MCF 10A (cell line): ENCODE results near the gene ISCA2. TPM values are rescaled to one million over a fixed set of nuclear protein-coding genes. Genes with fewer than 3 reads are reported as not detected.

ENCODE experiments used
- BruUV-seq: library from RNA; stranded (reverse); fragments of 400-500 nt; replicated peaks from 2 replicates; lab custom pipeline; 2021; lab: Mats Ljungman, UMichigan
- CTCF ChIA-PET: fragments of 300-600 bp; sonication (Branson Sonifier 250); formaldehyde crosslinking; extraction: SDS; loops from one replicate; lab custom pipeline; 2021; ENCODE audit warnings: antibody characterized with exemption, inconsistent platforms; lab: Yijun Ruan, JAX
- POLR2A ChIA-PET: fragments of 300-600, 350-650 bp; sonication (Branson Sonifier 250); formaldehyde crosslinking; extraction: SDS; loops from one replicate; lab custom pipeline; 2020; ENCODE audit warnings: antibody characterized with exemption, inconsistent platforms; lab: Yijun Ruan, JAX
- DNase-seq: peaks from one replicate; pipeline ENCODE4 v3.0.0-alpha.2; 2018; ENCODE audit not compliant: unreplicated experiment
- H3K27ac Mint-ChIP-seq: one replicate; pipeline ENCODE4 v1.8.0; 2022; ENCODE audit warnings: mild to moderate bottlenecking, low read depth, mixed read lengths; ENCODE audit not compliant: unreplicated experiment
- H3K27me3 Mint-ChIP-seq: one replicate; pipeline ENCODE4 v1.8.0; 2022; ENCODE audit warnings: mixed read lengths; ENCODE audit not compliant: insufficient read depth, unreplicated experiment
- H3K36me3 Mint-ChIP-seq: one replicate; pipeline ENCODE4 v1.8.0; 2022; ENCODE audit warnings: mild to moderate bottlenecking, moderate library complexity, mixed read lengths; ENCODE audit not compliant: insufficient read depth, unreplicated experiment
- H3K4me1 Mint-ChIP-seq: one replicate; pipeline ENCODE4 v1.8.0; 2022; ENCODE audit warnings: mixed read lengths; ENCODE audit not compliant: insufficient read depth, unreplicated experiment
- H3K4me3 Mint-ChIP-seq: one replicate; pipeline ENCODE4 v1.8.0; 2022; ENCODE audit warnings: mild to moderate bottlenecking, moderate library complexity, mixed read lengths; ENCODE audit not compliant: unreplicated experiment
- H3K9me3 Mint-ChIP-seq: one replicate; pipeline ENCODE4 v1.8.0; 2022; ENCODE audit warnings: mixed read lengths; ENCODE audit not compliant: unreplicated experiment
- CTCF ChIP-seq: fragments of 200-600 bp; IDR thresholded peaks from one replicate; pipeline ENCODE4 v1.8.0; 2022; ENCODE audit warnings: antibody characterized with exemption, mild to moderate bottlenecking; ENCODE audit not compliant: unreplicated experiment
- intact Hi-C: fragments of 100-400 bp; cut with micrococcal nuclease; formaldehyde crosslinking; loops from 2 replicates; pipeline ENCODE4 v1.14.1; 2022
- total RNA-seq: library from RNA; stranded (reverse); gene quantifications from 2 replicates; pipeline ENCODE4 v1.2.3, GENCODE V29; 2022

ISCA2 gene
- total RNA-seq, 1 experiment from 2014 or later, result 13.9 TPM

- Mint-ChIP-seq H3K27me3 (no peaks in the 10 kb centered on the region), H3K27ac (no peak overlapping the region), H3K4me1 (no peaks in the 10 kb centered on the region), H3K36me3 (peaks cover 6% of the 10 kb centered on the region), H3K4me3 (no peak overlapping the region), H3K9me3 (no peaks in the 10 kb centered on the region)
- no TSS peak for BruUV-seq
- DNase-seq, result no peak
- ChIA-PET CTCF (interaction anchor here (0.7 kb wide), 1 partner anchor 122 kb away, joined by 3 read pairs; the partner anchor contains the start of gene VRTN), POLR2A (interaction anchor here (1.1 kb wide), 1 partner anchor 120 kb away, joined by 3 read pairs; no protein-coding TSS in a partner anchor)
- no peak for TF ChIP-seq CTCF
- intact Hi-C loops, result no loop called here
These were observed 23.7 kb upstream of the ISCA2 start for GRCh38 chr14:74469548-74470518.

GRCh38 chr14:74472601-74473000, 21.0 kb upstream of the ISCA2 start:
- no TSS peak for BruUV-seq
- POLR2A ChIA-PET, result no interaction called here
- CTCF ChIA-PET, result no interaction called here
- no peak for DNase-seq
- H3K4me1 Mint-ChIP-seq, result no peaks in the 10 kb centered on the region
- H3K9me3 Mint-ChIP-seq, result no peaks in the 10 kb centered on the region
- intact Hi-C loops, result no loop called here
- no peak for TF ChIP-seq CTCF
- H3K27ac Mint-ChIP-seq, result no peak overlapping the region
- H3K27me3 Mint-ChIP-seq, result no peaks in the 10 kb centered on the region
- peaks cover 6% of the 10 kb centered on the region for H3K36me3 Mint-ChIP-seq
- no peak overlapping the region for H3K4me3 Mint-ChIP-seq

- peaks cover 11% of the 10 kb centered on the region for H3K36me3 Mint-ChIP-seq
- no peak for TF ChIP-seq CTCF
- no TSS peak for BruUV-seq
- ChIA-PET POLR2A (interaction anchor here (0.9 kb wide), 1 partner anchor 19 kb away, joined by 4 read pairs; the partner anchor contains the start of genes ISCA2 and NPC2), CTCF (interaction anchor here (0.6 kb wide), 1 partner anchor 111 kb away, joined by 3 read pairs; no protein-coding TSS in a partner anchor)
- no peak for DNase-seq
- no peaks in the 10 kb centered on the region for H3K9me3 Mint-ChIP-seq
- H3K27ac Mint-ChIP-seq, result peak overlapping the region; percentile 51
- no peaks in the 10 kb centered on the region for H3K4me1 Mint-ChIP-seq
- H3K27me3 Mint-ChIP-seq, result no peaks in the 10 kb centered on the region
- no peak overlapping the region for H3K4me3 Mint-ChIP-seq
- intact Hi-C loops, result no loop called here
These were observed 19.2 kb upstream of the ISCA2 start for GRCh38 chr14:74474376-74474775.

- BruUV-seq, result no TSS peak
- ChIA-PET POLR2A (no interaction called here), CTCF (interaction anchor here (0.6 to 0.9 kb wide), 2 partner anchors 12 to 116 kb away, joined by 3 read pairs; no protein-coding TSS in a partner anchor)
- intact Hi-C loops, result no loop called here
- H3K4me3 Mint-ChIP-seq, result no peak overlapping the region
- H3K27ac Mint-ChIP-seq, result no peak overlapping the region
- TF ChIP-seq CTCF, result no peak
- DNase-seq, result no peak
- H3K9me3 Mint-ChIP-seq, result no peaks in the 10 kb centered on the region
- no peaks in the 10 kb centered on the region for H3K4me1 Mint-ChIP-seq
- H3K36me3 Mint-ChIP-seq, result peaks cover 24% of the 10 kb centered on the region
- H3K27me3 Mint-ChIP-seq, result no peaks in the 10 kb centered on the region
These were observed 17.9 kb upstream of the ISCA2 start for GRCh38 chr14:74475678-74476077.
